COLO668 (cell line): Measurements from ENCODE around the gene ASB2.
A peak's percentile ranks its signal among the peaks of the same experiment; 100 is the strongest.

Experiments
- DNase-seq: peaks from one replicate; lab custom pipeline; 2025; ENCODE audit not compliant: unreplicated experiment; lab: John Stamatoyannopoulos, UW

The ASB2 gene

GRCh38 chr14:93980456-93981201 lies 4.3 kb upstream of the ASB2 start:
- DNase-seq, result no peak

- DNase-seq, result no peak
Observed at GRCh38 chr14:93978735-93979134, 2.4 kb upstream of the ASB2 start.

GRCh38 chr14:93977790-93978581 lies 1.6 kb upstream of the ASB2 start:
- no peak for DNase-seq

GRCh38 chr14:93977171-93977570 lies 801 bp upstream of the ASB2 start:
- DNase-seq, result no peak

- no peak for DNase-seq
Observed at GRCh38 chr14:93975791-93976476, 436 bp downstream of the ASB2 start.

- DNase-seq, result no peak
Observed at GRCh38 chr14:93974833-93975232, 1.5 kb downstream of the ASB2 start.

- no peak for DNase-seq
Observed at GRCh38 chr14:93974299-93974698, 2.1 kb downstream of the ASB2 start.

- no peak for DNase-seq
Observed at GRCh38 chr14:93973607-93974006, 2.8 kb downstream of the ASB2 start.

GRCh38 chr14:93972618-93973205 lies 3.7 kb downstream of the ASB2 start:
- DNase-seq, result no peak

- DNase-seq, result no peak
Observed at GRCh38 chr14:93971635-93972027, 4.7 kb downstream of the ASB2 start.

- DNase-seq, result no peak
Observed at GRCh38 chr14:93970965-93971634, 5.3 kb downstream of the ASB2 start.

GRCh38 chr14:93970585-93970964 lies 5.8 kb downstream of the ASB2 start:
- DNase-seq, result peak; percentile 69

- DNase-seq, result no peak
Observed at GRCh38 chr14:93969082-93969828, 7.1 kb downstream of the ASB2 start.

GRCh38 chr14:93967637-93968250 lies 8.6 kb downstream of the ASB2 start:
- no peak for DNase-seq

- no peak for DNase-seq
Observed at GRCh38 chr14:93965946-93966474, 10.4 kb downstream of the ASB2 start.

- no peak for DNase-seq
Observed at GRCh38 chr14:93965287-93965821, 11.0 kb downstream of the ASB2 start.

- DNase-seq, result no peak
Observed at GRCh38 chr14:93964820-93965286, 11.5 kb downstream of the ASB2 start.

- DNase-seq, result no peak
Observed at GRCh38 chr14:93964281-93964680, 12.1 kb downstream of the ASB2 start.

- DNase-seq, result no peak
Observed at GRCh38 chr14:93963692-93964091, 12.7 kb downstream of the ASB2 start.
